DMS53 (cell line): Measurements from ENCODE around the gene EZH1.
A peak's percentile ranks its signal among the peaks of the same experiment; 100 is the strongest.

Experiments used
- DNase-seq: peaks from one replicate; lab custom pipeline; 2025; lab: John Stamatoyannopoulos, UW

The EZH1 gene

GRCh38 chr17:42682722-42683403, 62.0 kb downstream of the EZH1 start:
- peak; percentile 89 for DNase-seq

- peak; percentile 89 for DNase-seq
Measured at GRCh38 chr17:42681976-42682721, 62.7 kb downstream of the EZH1 start, which contains the start of gene CNTNAP1. TSS of gene CNTNAP1 (plus strand) at chr17:42682531. CDS start at chr17:42682830, 299 bp downstream.

GRCh38 chr17:42680331-42680808, 64.5 kb downstream of the EZH1 start:
- peak; percentile 70 for DNase-seq

- DNase-seq = peak; percentile 97
Measured at GRCh38 chr17:42679492-42680330, 65.1 kb downstream of the EZH1 start.

- peak; percentile 78 for DNase-seq
Measured at GRCh38 chr17:42678951-42679491, 65.8 kb downstream of the EZH1 start.

- DNase-seq = peak; percentile 98
Measured at GRCh38 chr17:42677921-42678781, 66.7 kb downstream of the EZH1 start.

GRCh38 chr17:42677012-42677857, 67.6 kb downstream of the EZH1 start:
- DNase-seq = peak; percentile 100

GRCh38 chr17:42676424-42677011, 68.3 kb downstream of the EZH1 start, which contains the start of gene PLEKHH3:
TSS of gene PLEKHH3 (minus strand) at chr17:42676994. CDS start at chr17:42676563, 431 bp downstream.
- DNase-seq = no peak

GRCh38 chr17:42675965-42676423, 68.8 kb downstream of the EZH1 start:
- DNase-seq = peak; percentile 86

GRCh38 chr17:42675348-42675964, 69.4 kb downstream of the EZH1 start:
- peak; percentile 64 for DNase-seq

GRCh38 chr17:42674755-42675347, 70.0 kb downstream of the EZH1 start:
- DNase-seq = peak; percentile 67

- peak; percentile 33 for DNase-seq
Measured at GRCh38 chr17:42673885-42674754, 70.7 kb downstream of the EZH1 start.

- no peak for DNase-seq
Measured at GRCh38 chr17:42673266-42673884, 71.5 kb downstream of the EZH1 start.

- DNase-seq = no peak
Measured at GRCh38 chr17:42672038-42672437, 72.8 kb downstream of the EZH1 start.

GRCh38 chr17:42670789-42671657, 73.8 kb downstream of the EZH1 start:
- DNase-seq = no peak
